ENCODE data around the gene RERG.

Gene RERG

GRCh38 chr12:15183821-15184220 lies 37.4 kb downstream of the RERG start:
- DNase-seq, result no peak

- DNase-seq, result no peak
Observed at GRCh38 chr12:15181017-15181683, 40.1 kb downstream of the RERG start.

- DNase-seq, result no peak
Observed at GRCh38 chr12:15180325-15180724, 40.9 kb downstream of the RERG start.

- no peak for DNase-seq
Observed at GRCh38 chr12:15179672-15180071, 41.5 kb downstream of the RERG start.

GRCh38 chr12:15173142-15173541 lies 48.1 kb downstream of the RERG start:
- DNase-seq, result no peak

- DNase-seq, result no peak
Observed at GRCh38 chr12:15172060-15172822, 49.0 kb downstream of the RERG start.

GRCh38 chr12:15171012-15171655 lies 50.1 kb downstream of the RERG start:
- DNase-seq, result no peak

- no peak for DNase-seq
Observed at GRCh38 chr12:15168026-15168678, 53.1 kb downstream of the RERG start.

GRCh38 chr12:15165012-15165659 lies 56.1 kb downstream of the RERG start:
- no peak for DNase-seq

GRCh38 chr12:15163030-15163976 lies 57.9 kb downstream of the RERG start:
- no peak for DNase-seq

- no peak for DNase-seq
Observed at GRCh38 chr12:15158083-15158482, 63.1 kb downstream of the RERG start.

GRCh38 chr12:15157269-15157671 lies 63.9 kb downstream of the RERG start:
- DNase-seq, result no peak

- no peak for DNase-seq
Observed at GRCh38 chr12:15155271-15155670, 65.9 kb downstream of the RERG start.

- no peak for DNase-seq
Observed at GRCh38 chr12:15154103-15154502, 67.1 kb downstream of the RERG start.

- no peak for DNase-seq
Observed at GRCh38 chr12:15152868-15153267, 68.3 kb downstream of the RERG start.

- DNase-seq, result no peak
Observed at GRCh38 chr12:15152456-15152855, 68.8 kb downstream of the RERG start.

- DNase-seq, result no peak
Observed at GRCh38 chr12:15151161-15152091, 69.8 kb downstream of the RERG start.

GRCh38 chr12:15146585-15146984 lies 74.6 kb downstream of the RERG start:
- DNase-seq, result no peak

GRCh38 chr12:15143467-15143866 lies 77.8 kb downstream of the RERG start:
- no peak for DNase-seq

GRCh38 chr12:15142711-15143110 lies 78.5 kb downstream of the RERG start:
- DNase-seq, result no peak

GRCh38 chr12:15131431-15131830 lies 89.8 kb downstream of the RERG start:
- no peak for DNase-seq
